DND-41 (cell line): Measurements from ENCODE around the gene C10orf105.
A peak's percentile ranks its signal among the peaks of the same experiment; 100 is the strongest.

ENCODE experiments used
- CTCF ChIP-seq: IDR thresholded peaks from 2 replicates; pipeline ENCODE4 v1.5.1; 2012; ENCODE audit warnings: borderline replicate concordance, low read length, moderate library complexity, mild to moderate bottlenecking; ENCODE audit not compliant: poor library complexity, severe bottlenecking; ENCODE audit errors: extremely low read depth
- EZH2 ChIP-seq: IDR thresholded peaks from 3 replicates; pipeline ENCODE4 v1.6.1; 2012; ENCODE audit warnings: borderline replicate concordance, low read depth, mild to moderate bottlenecking, moderate library complexity, low read length, inconsistent platforms; ENCODE audit not compliant: severe bottlenecking

- TF ChIP-seq CTCF = peak; percentile 12
- TF ChIP-seq EZH2 = no peak
Observed at GRCh38 chr10:71746344-71747037, 26.9 kb upstream of the C10orf105 start.
